A673 (cell line): ENCODE measurements around the gene DENND2C. TPM values are rescaled to one million over a fixed set of nuclear protein-coding genes. Genes with fewer than 3 reads are reported as not detected.

Source experiments
- BruUV-seq: library from RNA; stranded (reverse); fragments of 400-500 nt; replicated peaks from 2 replicates; lab custom pipeline; 2021; lab: Mats Ljungman, UMichigan
- CTCF ChIA-PET: fragments of 300-600 bp; sonication (Branson Sonifier 250); formaldehyde crosslinking; loops from one replicate; lab custom pipeline; 2022; ENCODE audit warnings: antibody characterized with exemption; lab: Charles Lee
- POLR2A ChIA-PET: fragments of 300-600 bp; sonication (Branson Sonifier 250); formaldehyde crosslinking; loops from one replicate; lab custom pipeline; 2022; ENCODE audit warnings: antibody characterized with exemption; ENCODE audit not compliant: low non-redundant PET; lab: Charles Lee
- DNase-seq: peaks from one replicate; pipeline ENCODE4 v3.0.0-alpha.2; 2015; ENCODE audit warnings: low spot score
- H3K27ac ChIP-seq: fragments of 200-600 bp; sonication (generic); 2 replicates; pipeline ENCODE4 v1.5.1; 2016; ENCODE audit warnings: mixed run types, low read depth, mild to moderate bottlenecking, mixed read lengths, antibody characterized with exemption, low read length; ENCODE audit not compliant: poor library complexity, severe bottlenecking
- H3K27me3 ChIP-seq: fragments of 200-600 bp; sonication (generic); replicated peaks from 2 replicates; pipeline ENCODE4 v1.6.1; 2017; ENCODE audit warnings: mixed run types, low read depth, mild to moderate bottlenecking, mixed read lengths, antibody characterized with exemption, low read length; ENCODE audit not compliant: insufficient read depth, poor library complexity
- H3K36me3 ChIP-seq: fragments of 200-600 bp; sonication (generic); 2 replicates; pipeline ENCODE4 v1.6.1; 2016; ENCODE audit warnings: mixed run types, mild to moderate bottlenecking, mixed read lengths, antibody characterized with exemption, low read length; ENCODE audit not compliant: insufficient read depth, poor library complexity, severe bottlenecking
- H3K4me1 ChIP-seq: fragments of 200-600 bp; sonication (generic); 2 replicates; pipeline ENCODE4 v1.6.1; 2017; ENCODE audit warnings: mixed run types, mild to moderate bottlenecking, mixed read lengths, antibody characterized with exemption, low read length; ENCODE audit not compliant: insufficient read depth, poor library complexity, severe bottlenecking
- H3K4me3 ChIP-seq: fragments of 200-600 bp; sonication (generic); 2 replicates; pipeline ENCODE4 v1.5.1; 2016; ENCODE audit warnings: low read depth, mixed run types, mild to moderate bottlenecking, mixed read lengths, low read length; ENCODE audit not compliant: poor library complexity, severe bottlenecking
- H3K9me3 ChIP-seq: fragments of 200-600 bp; sonication (generic); 2 replicates; pipeline ENCODE4 v1.6.1; 2016; ENCODE audit warnings: mixed run types, low read depth, mild to moderate bottlenecking, mixed read lengths, antibody characterized with exemption, low read length; ENCODE audit not compliant: poor library complexity, severe bottlenecking
- EZH2 ChIP-seq: fragments of 200-600 bp; sonication (generic); IDR thresholded peaks from 2 replicates; pipeline ENCODE4 v1.6.1; 2017; ENCODE audit warnings: borderline replicate concordance, low read depth, mild to moderate bottlenecking, mixed read lengths, antibody characterized with exemption, low read length; ENCODE audit not compliant: poor library complexity, severe bottlenecking
- intact Hi-C: fragments of 100-400 bp; cut with micrococcal nuclease; formaldehyde crosslinking; loops from one replicate; pipeline ENCODE4 v1.10.0; 2022; ENCODE audit not compliant: unreplicated experiment
- total RNA-seq: library from RNA; stranded (reverse); gene quantifications from 2 replicates; pipeline ENCODE4 v1.2.3, GENCODE V29; 2021
- TF ChIP-seq, protein P1 (sequence below): fragments of 300-800, 200-600 bp; sonication (generic); conservative IDR thresholded peaks from 2 replicates; pipeline ENCODE4 v1.5.1; 2017; ENCODE audit warnings: low read depth, mild to moderate bottlenecking, antibody characterized with exemption, low read length, moderate library complexity, mixed read lengths

Gene DENND2C
- total RNA-seq, 1 experiment from 2014 or later: 1.9 TPM

DNA sequence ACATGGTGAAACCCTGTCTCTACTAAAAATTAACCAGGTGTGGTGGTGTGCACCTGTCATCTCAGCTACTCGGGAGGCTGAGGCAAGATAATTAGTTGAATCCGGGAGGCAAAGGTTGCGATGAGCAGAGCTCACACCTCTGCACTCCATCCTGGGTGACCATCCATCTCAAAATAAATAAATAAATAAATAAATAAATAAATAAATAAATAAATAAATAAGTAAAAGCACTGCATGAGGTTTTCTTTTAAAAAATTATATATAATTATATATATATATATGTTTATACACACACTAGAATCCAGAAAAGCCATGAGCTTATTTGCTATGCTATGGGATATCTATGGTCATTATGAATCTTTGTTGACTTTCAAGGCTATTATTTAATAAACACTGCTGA lies 23.1 kb upstream of the DENND2C start:
- H3K9me3 ChIP-seq: no peaks in the 10 kb centered on the region
- ChIA-PET POLR2A (no interaction called here), CTCF (no interaction called here)
- no peaks in the 10 kb centered on the region for H3K36me3 ChIP-seq
- no peak overlapping the region for H3K27ac ChIP-seq
- H3K27me3 ChIP-seq: no peaks in the 10 kb centered on the region
- H3K4me3 ChIP-seq: no peak overlapping the region
- intact Hi-C loops: no loop called here
- no peaks in the 10 kb centered on the region for H3K4me1 ChIP-seq
- no TSS peak for BruUV-seq
- no peak for TF ChIP-seq EZH2
- TF ChIP-seq, protein P1, sequence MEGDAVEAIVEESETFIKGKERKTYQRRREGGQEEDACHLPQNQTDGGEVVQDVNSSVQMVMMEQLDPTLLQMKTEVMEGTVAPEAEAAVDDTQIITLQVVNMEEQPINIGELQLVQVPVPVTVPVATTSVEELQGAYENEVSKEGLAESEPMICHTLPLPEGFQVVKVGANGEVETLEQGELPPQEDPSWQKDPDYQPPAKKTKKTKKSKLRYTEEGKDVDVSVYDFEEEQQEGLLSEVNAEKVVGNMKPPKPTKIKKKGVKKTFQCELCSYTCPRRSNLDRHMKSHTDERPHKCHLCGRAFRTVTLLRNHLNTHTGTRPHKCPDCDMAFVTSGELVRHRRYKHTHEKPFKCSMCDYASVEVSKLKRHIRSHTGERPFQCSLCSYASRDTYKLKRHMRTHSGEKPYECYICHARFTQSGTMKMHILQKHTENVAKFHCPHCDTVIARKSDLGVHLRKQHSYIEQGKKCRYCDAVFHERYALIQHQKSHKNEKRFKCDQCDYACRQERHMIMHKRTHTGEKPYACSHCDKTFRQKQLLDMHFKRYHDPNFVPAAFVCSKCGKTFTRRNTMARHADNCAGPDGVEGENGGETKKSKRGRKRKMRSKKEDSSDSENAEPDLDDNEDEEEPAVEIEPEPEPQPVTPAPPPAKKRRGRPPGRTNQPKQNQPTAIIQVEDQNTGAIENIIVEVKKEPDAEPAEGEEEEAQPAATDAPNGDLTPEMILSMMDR: no peak
- DNase-seq: no peak

DNA sequence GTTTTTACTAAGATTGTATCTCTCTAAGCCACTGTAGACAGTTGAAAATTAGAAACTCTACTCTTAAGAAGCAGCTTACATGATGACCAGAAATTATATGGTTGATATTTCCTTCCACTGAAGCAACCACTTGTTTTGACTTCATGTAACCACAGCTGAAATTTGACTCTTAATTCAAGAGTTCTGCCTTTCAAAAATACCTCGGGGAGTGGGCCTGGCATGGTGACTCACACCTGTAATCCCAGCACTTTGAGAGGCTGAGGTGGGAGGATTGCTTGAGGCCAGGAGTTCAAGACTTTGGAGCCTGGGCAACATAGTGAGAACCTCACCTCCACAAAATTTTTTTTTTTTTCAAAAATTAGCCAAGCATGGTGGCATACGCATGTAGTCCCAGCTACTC lies 21.2 kb upstream of the DENND2C start:
- Histone ChIP-seq H3K36me3 (no peaks in the 10 kb centered on the region), H3K4me1 (no peaks in the 10 kb centered on the region), H3K27me3 (no peaks in the 10 kb centered on the region), H3K9me3 (no peaks in the 10 kb centered on the region), H3K4me3 (no peak overlapping the region), H3K27ac (no peak overlapping the region)
- DNase-seq: no peak
- no TSS peak for BruUV-seq
- intact Hi-C loops: no loop called here
- TF ChIP-seq EZH2: no peak
- TF ChIP-seq, protein P1: no peak
- CTCF ChIA-PET: no interaction called here
- POLR2A ChIA-PET: no interaction called here

DNA sequence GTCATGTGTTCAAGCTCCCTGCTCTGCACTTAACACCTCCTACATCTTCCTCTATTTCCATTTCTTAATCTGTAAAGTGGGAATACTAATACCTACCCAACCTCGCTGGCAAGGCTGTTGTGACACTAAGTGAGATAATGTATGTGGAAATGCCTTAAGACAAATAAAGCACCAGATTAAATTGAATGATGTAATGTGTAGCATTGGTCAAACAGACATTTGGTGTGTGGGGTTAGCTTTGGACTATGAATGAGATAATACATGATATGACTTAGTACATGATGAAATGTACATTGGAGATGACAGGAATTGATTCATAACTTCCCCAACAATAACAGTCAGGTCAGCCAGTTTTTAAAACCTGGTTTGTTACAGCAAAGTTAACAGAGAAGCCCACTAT lies 20.3 kb upstream of the DENND2C start:
- no peaks in the 10 kb centered on the region for H3K27me3 ChIP-seq
- ChIA-PET CTCF (no interaction called here), POLR2A (no interaction called here)
- H3K9me3 ChIP-seq: no peaks in the 10 kb centered on the region
- intact Hi-C loops: no loop called here
- H3K4me3 ChIP-seq: no peak overlapping the region
- no peak for TF ChIP-seq EZH2
- TF ChIP-seq, protein P1: no peak
- H3K36me3 ChIP-seq: no peaks in the 10 kb centered on the region
- no TSS peak for BruUV-seq
- no peak overlapping the region for H3K27ac ChIP-seq
- DNase-seq: no peak
- H3K4me1 ChIP-seq: no peaks in the 10 kb centered on the region
